ENCODE results near the gene PTGFRN. TPM values are rescaled to one million over a fixed set of nuclear protein-coding genes. Genes with fewer than 3 reads are reported as not detected.

PTGFRN gene
- total RNA-seq, 4 donors from 2014 or later: 10.7 to 39.8 (median 28.5) TPM

- DNase-seq (ENCODE audit: low spot score): no peak
- TF ChIP-seq, protein P1, sequence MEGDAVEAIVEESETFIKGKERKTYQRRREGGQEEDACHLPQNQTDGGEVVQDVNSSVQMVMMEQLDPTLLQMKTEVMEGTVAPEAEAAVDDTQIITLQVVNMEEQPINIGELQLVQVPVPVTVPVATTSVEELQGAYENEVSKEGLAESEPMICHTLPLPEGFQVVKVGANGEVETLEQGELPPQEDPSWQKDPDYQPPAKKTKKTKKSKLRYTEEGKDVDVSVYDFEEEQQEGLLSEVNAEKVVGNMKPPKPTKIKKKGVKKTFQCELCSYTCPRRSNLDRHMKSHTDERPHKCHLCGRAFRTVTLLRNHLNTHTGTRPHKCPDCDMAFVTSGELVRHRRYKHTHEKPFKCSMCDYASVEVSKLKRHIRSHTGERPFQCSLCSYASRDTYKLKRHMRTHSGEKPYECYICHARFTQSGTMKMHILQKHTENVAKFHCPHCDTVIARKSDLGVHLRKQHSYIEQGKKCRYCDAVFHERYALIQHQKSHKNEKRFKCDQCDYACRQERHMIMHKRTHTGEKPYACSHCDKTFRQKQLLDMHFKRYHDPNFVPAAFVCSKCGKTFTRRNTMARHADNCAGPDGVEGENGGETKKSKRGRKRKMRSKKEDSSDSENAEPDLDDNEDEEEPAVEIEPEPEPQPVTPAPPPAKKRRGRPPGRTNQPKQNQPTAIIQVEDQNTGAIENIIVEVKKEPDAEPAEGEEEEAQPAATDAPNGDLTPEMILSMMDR (IDR thresholded peaks at IDR 0.05): no peak
- ATAC-seq (ENCODE audit: low FRiP score): no peak
Measured at GRCh38 chr1:116921301-116921885, 11.7 kb downstream of the PTGFRN start.

- DNase-seq (ENCODE audit: low spot score): no peak
- no peak for ATAC-seq (ENCODE audit: low FRiP score)
- TF ChIP-seq, protein P1 (IDR thresholded peaks at IDR 0.05): no peak
Measured at GRCh38 chr1:116921937-116922336, 12.2 kb downstream of the PTGFRN start.

DNA sequence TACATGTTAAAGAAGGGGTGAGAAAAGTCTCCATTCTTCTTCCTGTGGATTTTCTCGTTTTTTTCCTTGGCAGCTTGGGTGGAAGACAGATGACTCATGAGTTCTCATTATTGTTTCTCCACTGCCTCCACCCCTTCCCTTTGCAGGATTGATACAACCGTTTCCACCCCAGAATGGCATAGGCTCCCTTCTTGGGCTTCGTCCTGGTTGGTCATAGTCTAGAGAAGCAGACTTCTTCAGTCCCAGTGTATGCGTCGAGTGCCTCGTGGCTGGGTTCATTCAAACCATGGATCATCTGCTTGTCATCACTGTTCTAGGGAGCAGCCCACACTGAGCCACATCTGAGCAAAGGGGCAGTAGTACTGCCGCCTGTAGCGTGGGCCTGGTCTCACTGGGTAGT lies 13.7 kb downstream of the PTGFRN start:
- no peak for ATAC-seq (ENCODE audit: low FRiP score)
- DNase-seq (ENCODE audit: low spot score): no peak

DNA sequence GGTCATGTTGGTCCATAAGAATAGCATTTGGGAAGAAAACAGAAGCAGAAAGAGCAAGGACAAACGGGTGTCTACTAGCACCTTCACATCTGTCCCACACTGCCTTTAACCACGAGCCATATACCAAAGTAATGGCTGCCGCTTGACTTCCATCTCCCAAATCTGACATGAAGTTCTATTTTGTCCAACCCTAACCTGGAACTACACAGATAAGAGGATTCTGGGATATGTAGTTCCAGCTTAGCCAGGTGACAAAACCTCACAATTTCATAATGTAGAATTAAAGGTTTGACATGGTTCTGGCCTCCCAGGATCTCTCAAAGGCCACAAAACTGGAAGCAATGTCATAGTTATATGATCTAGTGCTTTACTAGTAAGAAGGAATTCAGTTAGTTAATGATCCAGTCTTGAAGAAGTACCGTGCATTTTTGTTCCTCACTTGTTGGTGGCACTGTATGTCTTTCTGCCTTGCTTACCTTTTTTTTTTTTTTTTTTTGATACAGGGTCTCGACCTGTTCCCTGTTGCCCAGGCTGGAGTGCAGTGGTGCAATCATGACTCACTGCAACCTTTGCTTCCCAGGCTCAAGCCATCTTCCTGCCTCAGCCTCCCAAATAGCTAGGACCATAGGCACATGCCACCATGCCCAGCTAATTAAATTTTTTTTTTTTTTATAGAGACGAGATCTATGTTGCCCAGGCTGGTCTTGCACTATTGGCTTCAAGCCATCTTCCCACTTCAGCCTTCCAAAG lies 17.5 kb downstream of the PTGFRN start:
- no peak for ATAC-seq (ENCODE audit: low FRiP score)
- TF ChIP-seq, protein P1 (IDR thresholded peaks at IDR 0.05): no peak

More for the DNA sequence above, 13.7 kb downstream of the PTGFRN start:
- TF ChIP-seq, protein P1 (IDR thresholded peaks at IDR 0.05): no peak

GRCh38 chr1:116929961-116930592 lies 20.4 kb downstream of the PTGFRN start:
- TF ChIP-seq, protein P1 (IDR thresholded peaks at IDR 0.05): no peak
- ATAC-seq (ENCODE audit: low FRiP score) (no peak), DNase-seq (ENCODE audit: low spot score) (no peak)

More for the DNA sequence above, 17.5 kb downstream of the PTGFRN start:
- DNase-seq (ENCODE audit: low spot score): no peak

DNA sequence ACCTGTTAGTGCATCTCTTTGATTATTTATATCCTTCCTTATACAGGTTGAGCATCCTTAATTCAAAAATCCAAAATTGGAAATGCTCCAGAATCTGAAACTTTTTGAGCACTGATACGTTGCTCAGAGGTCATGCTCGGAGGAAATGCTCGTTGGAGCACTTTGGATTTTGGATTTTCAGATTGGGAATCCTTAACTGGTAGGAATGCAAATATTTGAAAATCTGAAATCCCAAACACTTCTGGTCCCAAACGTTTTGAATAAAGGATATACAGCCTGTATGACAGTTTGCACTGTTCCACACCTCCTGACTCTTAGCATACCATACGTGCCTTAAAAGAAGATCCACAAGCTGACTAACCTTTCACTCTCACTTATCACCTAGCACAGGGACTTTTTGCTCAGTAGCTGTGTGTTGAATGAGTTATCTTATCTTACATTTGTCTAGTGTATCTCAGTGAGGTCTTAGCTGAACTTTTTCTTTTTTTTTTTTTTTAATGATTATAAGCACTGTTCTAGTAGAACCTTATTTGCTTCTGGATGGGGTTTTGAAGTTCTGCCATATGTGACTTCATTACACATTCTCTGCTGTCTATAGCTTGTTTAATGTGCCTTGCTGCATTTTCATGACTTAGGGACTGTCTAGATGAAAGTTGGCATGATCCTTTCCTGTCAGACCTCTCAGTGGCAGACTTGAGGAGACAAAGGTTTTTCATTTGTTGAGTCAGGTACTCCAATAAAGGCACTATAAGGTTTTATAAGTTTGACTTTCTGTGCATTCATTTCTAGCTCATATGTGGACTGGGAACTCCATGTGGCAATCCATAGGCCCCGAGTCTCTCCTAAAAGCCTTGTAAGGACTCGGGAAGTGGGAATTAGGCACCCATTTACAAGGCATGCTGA lies 21.6 kb downstream of the PTGFRN start:
- DNase-seq (ENCODE audit: low spot score): no peak
- TF ChIP-seq, protein P1 (IDR thresholded peaks at IDR 0.05): no peak
- ATAC-seq (ENCODE audit: low FRiP score): no peak

All from omental fat pad (tissue), 4 donors.